ENCODE data around the gene CNST.

Gene CNST

DNA sequence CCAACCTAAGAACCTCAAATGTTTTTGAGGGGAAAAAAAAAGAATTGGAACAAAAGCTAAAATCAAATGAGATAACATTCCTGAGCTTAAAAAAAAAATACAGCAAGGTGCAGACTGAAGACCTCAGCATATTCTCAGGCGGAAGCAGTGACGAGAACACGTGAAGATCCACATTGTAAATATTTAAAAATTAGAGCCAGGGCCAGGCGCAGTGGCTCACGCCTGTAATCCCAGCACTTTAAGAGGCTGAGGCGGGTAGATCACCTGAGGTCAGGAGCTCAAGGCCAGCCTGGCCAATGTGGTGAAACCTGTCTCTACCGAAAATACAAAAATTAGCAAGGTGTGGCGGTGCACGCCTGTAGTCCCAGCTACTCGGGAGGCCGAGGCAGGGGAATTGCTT lies 15.9 kb upstream of the CNST start:
- no peak for TF ChIP-seq CEBPB (IDR thresholded peaks at IDR 0.05)
- TF ChIP-seq, protein P1, sequence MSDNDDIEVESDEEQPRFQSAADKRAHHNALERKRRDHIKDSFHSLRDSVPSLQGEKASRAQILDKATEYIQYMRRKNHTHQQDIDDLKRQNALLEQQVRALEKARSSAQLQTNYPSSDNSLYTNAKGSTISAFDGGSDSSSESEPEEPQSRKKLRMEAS (IDR thresholded peaks at IDR 0.05), result no peak

DNA sequence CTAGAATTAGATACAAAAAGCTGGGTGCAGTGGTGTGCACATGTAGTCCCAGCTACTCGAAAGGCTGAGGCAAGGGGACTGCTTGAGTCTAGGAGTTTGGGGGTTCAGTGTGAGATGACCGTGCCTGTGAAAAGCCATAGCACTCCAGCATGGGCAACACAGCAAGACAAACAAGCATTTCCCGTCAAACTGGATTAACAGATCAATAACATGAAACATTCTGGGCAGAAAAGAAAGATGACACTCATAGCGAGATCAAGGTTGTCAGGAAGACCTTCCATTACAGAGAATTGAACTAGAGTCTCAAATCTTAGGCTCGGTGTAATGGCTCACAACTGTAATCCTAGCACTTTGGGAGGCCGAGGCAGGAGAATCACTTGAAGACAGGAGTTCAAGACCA lies 14.1 kb upstream of the CNST start:
- TF ChIP-seq CREB1 (IDR thresholded peaks at IDR 0.05; ENCODE audit: low read depth), result no peak
- no peak for TF ChIP-seq EP300 (IDR thresholded peaks at IDR 0.05; ENCODE audit: borderline replicate concordance)
- TF ChIP-seq TEAD4 (IDR thresholded peaks at IDR 0.05), result no peak
- TF ChIP-seq TCF12 (IDR thresholded peaks at IDR 0.05; ENCODE audit: low read depth), result no peak
- no peak for TF ChIP-seq RAD21 (IDR thresholded peaks at IDR 0.05; ENCODE audit: low read depth)
- no peak for TF ChIP-seq EGR1 (IDR thresholded peaks at IDR 0.05)
- TF ChIP-seq ZBTB7A (IDR thresholded peaks at IDR 0.05; ENCODE audit: low read depth), result no peak
- no peak for TF ChIP-seq TAF1 (IDR thresholded peaks at IDR 0.05; ENCODE audit: low read depth)
- TF ChIP-seq, protein P2, sequence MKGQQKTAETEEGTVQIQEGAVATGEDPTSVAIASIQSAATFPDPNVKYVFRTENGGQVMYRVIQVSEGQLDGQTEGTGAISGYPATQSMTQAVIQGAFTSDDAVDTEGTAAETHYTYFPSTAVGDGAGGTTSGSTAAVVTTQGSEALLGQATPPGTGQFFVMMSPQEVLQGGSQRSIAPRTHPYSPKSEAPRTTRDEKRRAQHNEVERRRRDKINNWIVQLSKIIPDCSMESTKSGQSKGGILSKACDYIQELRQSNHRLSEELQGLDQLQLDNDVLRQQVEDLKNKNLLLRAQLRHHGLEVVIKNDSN (IDR thresholded peaks at IDR 0.05), result no peak
- TF ChIP-seq FOXM1 (IDR thresholded peaks at IDR 0.05; ENCODE audit: borderline replicate concordance, low read depth), result no peak
- TF ChIP-seq, protein P1 (IDR thresholded peaks at IDR 0.05), result no peak
- TF ChIP-seq, protein P3, sequence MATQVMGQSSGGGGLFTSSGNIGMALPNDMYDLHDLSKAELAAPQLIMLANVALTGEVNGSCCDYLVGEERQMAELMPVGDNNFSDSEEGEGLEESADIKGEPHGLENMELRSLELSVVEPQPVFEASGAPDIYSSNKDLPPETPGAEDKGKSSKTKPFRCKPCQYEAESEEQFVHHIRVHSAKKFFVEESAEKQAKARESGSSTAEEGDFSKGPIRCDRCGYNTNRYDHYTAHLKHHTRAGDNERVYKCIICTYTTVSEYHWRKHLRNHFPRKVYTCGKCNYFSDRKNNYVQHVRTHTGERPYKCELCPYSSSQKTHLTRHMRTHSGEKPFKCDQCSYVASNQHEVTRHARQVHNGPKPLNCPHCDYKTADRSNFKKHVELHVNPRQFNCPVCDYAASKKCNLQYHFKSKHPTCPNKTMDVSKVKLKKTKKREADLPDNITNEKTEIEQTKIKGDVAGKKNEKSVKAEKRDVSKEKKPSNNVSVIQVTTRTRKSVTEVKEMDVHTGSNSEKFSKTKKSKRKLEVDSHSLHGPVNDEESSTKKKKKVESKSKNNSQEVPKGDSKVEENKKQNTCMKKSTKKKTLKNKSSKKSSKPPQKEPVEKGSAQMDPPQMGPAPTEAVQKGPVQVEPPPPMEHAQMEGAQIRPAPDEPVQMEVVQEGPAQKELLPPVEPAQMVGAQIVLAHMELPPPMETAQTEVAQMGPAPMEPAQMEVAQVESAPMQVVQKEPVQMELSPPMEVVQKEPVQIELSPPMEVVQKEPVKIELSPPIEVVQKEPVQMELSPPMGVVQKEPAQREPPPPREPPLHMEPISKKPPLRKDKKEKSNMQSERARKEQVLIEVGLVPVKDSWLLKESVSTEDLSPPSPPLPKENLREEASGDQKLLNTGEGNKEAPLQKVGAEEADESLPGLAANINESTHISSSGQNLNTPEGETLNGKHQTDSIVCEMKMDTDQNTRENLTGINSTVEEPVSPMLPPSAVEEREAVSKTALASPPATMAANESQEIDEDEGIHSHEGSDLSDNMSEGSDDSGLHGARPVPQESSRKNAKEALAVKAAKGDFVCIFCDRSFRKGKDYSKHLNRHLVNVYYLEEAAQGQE (IDR thresholded peaks at IDR 0.05; ENCODE audit: low read depth), result no peak
- TF ChIP-seq YY1 (IDR thresholded peaks at IDR 0.05; ENCODE audit: low read depth), result no peak

DNA sequence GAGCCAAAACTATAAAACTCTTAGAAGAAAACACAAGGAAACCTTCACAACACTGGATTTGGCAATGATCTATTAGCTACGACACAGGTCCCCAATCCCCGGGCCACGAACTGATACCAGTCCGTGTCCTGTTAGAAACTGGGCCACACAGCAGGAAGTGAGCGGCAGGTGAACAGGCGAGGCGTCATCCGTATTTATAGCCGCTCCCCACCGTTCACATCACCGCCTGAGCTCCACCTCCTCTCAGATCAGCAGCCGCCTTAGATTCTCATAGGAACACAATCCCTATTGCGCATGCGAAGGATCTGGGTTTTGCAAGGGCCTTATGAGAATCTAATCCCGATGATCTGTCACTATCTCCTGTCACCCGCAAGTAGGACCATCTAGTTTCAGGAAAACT lies 12.1 kb upstream of the CNST start:
- TF ChIP-seq RAD21 (IDR thresholded peaks at IDR 0.05; ENCODE audit: low read depth) (no peak), EP300 (IDR thresholded peaks at IDR 0.05; ENCODE audit: borderline replicate concordance) (no peak), EGR1 (IDR thresholded peaks at IDR 0.05) (no peak), NFIC (IDR thresholded peaks at IDR 0.05) (no peak), ZBTB7A (IDR thresholded peaks at IDR 0.05; ENCODE audit: low read depth) (no peak), TAF1 (IDR thresholded peaks at IDR 0.05; ENCODE audit: low read depth) (no peak)
- TF ChIP-seq, protein P2 (IDR thresholded peaks at IDR 0.05), result no peak

DNA sequence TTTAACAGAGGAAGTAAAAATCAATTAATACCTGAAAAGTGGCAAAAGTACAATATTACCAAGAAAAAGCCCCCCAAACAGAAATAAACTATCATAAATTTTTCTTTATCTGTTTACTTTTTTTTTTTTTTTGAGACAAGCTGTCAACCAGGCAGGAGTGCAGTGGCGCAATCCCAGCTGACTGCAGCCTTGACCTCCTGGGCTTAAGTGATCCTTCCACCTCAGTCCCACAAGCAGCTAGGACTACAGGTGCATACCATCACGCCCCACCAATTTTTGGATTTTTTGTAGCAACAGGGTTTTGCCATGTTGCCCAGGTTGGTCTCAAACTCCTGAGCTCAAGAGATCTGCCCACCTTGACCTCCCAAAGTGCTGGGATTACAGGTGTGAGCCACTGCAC lies 8.2 kb upstream of the CNST start:
- TF ChIP-seq, protein P3 (IDR thresholded peaks at IDR 0.05; ENCODE audit: low read depth), result no peak
- TF ChIP-seq FOXM1 (IDR thresholded peaks at IDR 0.05; ENCODE audit: borderline replicate concordance, low read depth) (no peak), EP300 (IDR thresholded peaks at IDR 0.05; ENCODE audit: borderline replicate concordance) (no peak), ZBTB7A (IDR thresholded peaks at IDR 0.05; ENCODE audit: low read depth) (no peak), TCF12 (IDR thresholded peaks at IDR 0.05; ENCODE audit: low read depth) (no peak)
- TF ChIP-seq, protein P2 (IDR thresholded peaks at IDR 0.05), result no peak
- TF ChIP-seq, protein P1 (IDR thresholded peaks at IDR 0.05), result no peak

DNA sequence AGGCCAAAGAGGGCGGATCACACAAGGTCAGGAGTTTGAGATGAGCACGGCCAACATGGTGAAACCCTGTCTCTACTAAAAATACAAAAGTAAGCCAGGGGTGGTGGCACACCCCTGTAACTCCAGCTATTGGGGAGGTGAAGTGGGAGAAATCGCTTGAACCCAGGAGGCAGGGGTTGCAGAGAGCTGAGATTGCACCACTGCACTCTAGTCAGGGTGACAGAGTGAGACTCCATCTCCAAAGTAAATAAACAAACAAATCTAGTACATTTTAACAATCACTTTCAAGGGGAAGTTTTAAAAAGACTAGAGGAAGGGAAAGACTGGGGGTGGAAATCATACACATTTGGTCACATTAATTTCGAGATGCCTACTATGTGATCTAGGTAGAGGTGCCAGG lies 6.9 kb upstream of the CNST start:
- TF ChIP-seq YY1 (IDR thresholded peaks at IDR 0.05; ENCODE audit: low read depth) (no peak), TCF12 (IDR thresholded peaks at IDR 0.05; ENCODE audit: low read depth) (no peak), RAD21 (IDR thresholded peaks at IDR 0.05; ENCODE audit: low read depth) (no peak), ZBTB7A (IDR thresholded peaks at IDR 0.05; ENCODE audit: low read depth) (no peak)

DNA sequence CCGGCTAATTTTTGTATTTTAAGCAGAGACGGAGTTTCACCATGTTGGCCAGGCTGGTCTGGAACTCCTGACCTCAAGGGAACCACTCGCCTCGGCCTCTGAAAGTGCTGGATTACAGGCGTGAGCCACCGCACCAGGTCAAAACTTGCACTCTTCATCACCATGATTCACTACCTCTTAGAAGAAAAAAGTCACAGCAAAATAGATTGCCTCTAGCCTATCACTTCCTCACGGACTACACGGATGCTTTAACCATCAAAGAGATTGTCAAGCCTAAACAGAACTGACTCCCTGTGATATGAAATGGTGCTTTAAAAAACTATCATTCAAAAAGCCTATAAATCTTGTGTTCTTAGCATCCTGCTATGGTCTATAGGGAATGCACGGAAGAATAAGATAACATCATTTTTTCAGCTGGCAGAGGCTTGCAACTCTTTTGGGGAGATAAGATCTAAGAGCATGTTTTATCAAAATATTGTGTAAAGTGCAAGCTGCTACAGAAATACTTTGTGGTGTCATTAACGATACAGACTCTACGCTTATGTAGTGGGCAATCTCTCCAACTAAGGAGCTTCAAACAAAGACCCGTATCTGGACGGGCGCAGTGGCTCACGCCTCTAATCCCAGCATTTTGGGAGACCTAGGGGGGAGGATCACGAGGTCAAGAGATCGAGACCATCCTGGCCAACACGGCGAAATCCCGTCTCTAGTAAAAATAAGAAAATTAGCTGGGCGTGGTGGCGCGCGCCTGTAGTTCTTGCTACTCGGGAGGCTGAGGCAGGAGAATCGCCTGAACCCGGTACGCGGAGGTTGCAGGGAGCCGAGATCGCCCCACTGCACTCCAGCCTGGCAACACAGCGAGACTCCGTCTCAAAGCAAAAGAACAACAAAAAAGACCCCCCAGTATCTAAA lies 1.2 kb upstream of the CNST start:
- no peak for TF ChIP-seq RAD21 (IDR thresholded peaks at IDR 0.05; ENCODE audit: low read depth)
- TF ChIP-seq ZBTB7A (IDR thresholded peaks at IDR 0.05; ENCODE audit: low read depth), result no peak
- TF ChIP-seq NFIC (IDR thresholded peaks at IDR 0.05), result no peak
- TF ChIP-seq CEBPB (IDR thresholded peaks at IDR 0.05), result no peak
- no peak for TF ChIP-seq YY1 (IDR thresholded peaks at IDR 0.05; ENCODE audit: low read depth)
- no peak for TF ChIP-seq EGR1 (IDR thresholded peaks at IDR 0.05)
- TF ChIP-seq CREB1 (IDR thresholded peaks at IDR 0.05; ENCODE audit: low read depth), result no peak
- no peak for TF ChIP-seq TCF12 (IDR thresholded peaks at IDR 0.05; ENCODE audit: low read depth)
- TF ChIP-seq, protein P2 (IDR thresholded peaks at IDR 0.05), result no peak
- TF ChIP-seq, protein P3 (IDR thresholded peaks at IDR 0.05; ENCODE audit: low read depth), result no peak
- no peak for TF ChIP-seq EP300 (IDR thresholded peaks at IDR 0.05; ENCODE audit: borderline replicate concordance)
- TF ChIP-seq TAF1 (IDR thresholded peaks at IDR 0.05; ENCODE audit: low read depth), result no peak
- TF ChIP-seq, protein P1 (IDR thresholded peaks at IDR 0.05), result no peak
- TF ChIP-seq FOXM1 (IDR thresholded peaks at IDR 0.05; ENCODE audit: borderline replicate concordance, low read depth), result no peak
- no peak for TF ChIP-seq TEAD4 (IDR thresholded peaks at IDR 0.05)
